GM15510 (cell line): ENCODE measurements around the gene UCP1.

Experiments
- POLR2A ChIP-seq: IDR thresholded peaks from 3 replicates; pipeline ENCODE4 v1.6.1; 2011; ENCODE audit warnings: borderline replicate concordance; ENCODE audit not compliant: insufficient read length; ENCODE audit errors: extremely low read depth

Gene UCP1

GRCh38 chr4:140568507-140569306 lies at the start of gene UCP1:
UCP1 (minus strand) TSS chr4:140568961; CDS start chr4:140568729, 232 bp downstream.
- no peak for TF ChIP-seq POLR2A

- no peak for TF ChIP-seq POLR2A
These were observed 48.9 kb upstream of the UCP1 start for GRCh38 chr4:140617499-140618248.

GRCh38 chr4:140615451-140615850 lies 46.7 kb upstream of the UCP1 start:
- no peak for TF ChIP-seq POLR2A

- TF ChIP-seq POLR2A, result no peak
These were observed 43.6 kb upstream of the UCP1 start for GRCh38 chr4:140612357-140612756.

GRCh38 chr4:140611854-140612253 lies 43.1 kb upstream of the UCP1 start:
- TF ChIP-seq POLR2A, result no peak

- TF ChIP-seq POLR2A, result no peak
These were observed 41.0 kb upstream of the UCP1 start for GRCh38 chr4:140609548-140610425.

- TF ChIP-seq POLR2A, result no peak
These were observed 39.1 kb upstream of the UCP1 start for GRCh38 chr4:140607852-140608251.

- no peak for TF ChIP-seq POLR2A
These were observed 35.8 kb upstream of the UCP1 start for GRCh38 chr4:140604544-140604943.

- TF ChIP-seq POLR2A, result no peak
These were observed 34.5 kb upstream of the UCP1 start for GRCh38 chr4:140603286-140603685.

- TF ChIP-seq POLR2A, result no peak
These were observed 34.0 kb upstream of the UCP1 start for GRCh38 chr4:140602714-140603113.

GRCh38 chr4:140600408-140600807 lies 31.6 kb upstream of the UCP1 start:
- TF ChIP-seq POLR2A, result no peak

- no peak for TF ChIP-seq POLR2A
These were observed 26.3 kb upstream of the UCP1 start for GRCh38 chr4:140595065-140595464.

- no peak for TF ChIP-seq POLR2A
These were observed 15.7 kb upstream of the UCP1 start for GRCh38 chr4:140584439-140584838.

GRCh38 chr4:140581078-140581477 lies 12.3 kb upstream of the UCP1 start:
- no peak for TF ChIP-seq POLR2A

- TF ChIP-seq POLR2A, result no peak
These were observed 10.5 kb upstream of the UCP1 start for GRCh38 chr4:140579278-140579677.
